GM10266 (cell line): ENCODE measurements around the gene PNKD.
A peak's percentile ranks its signal among the peaks of the same experiment; 100 is the strongest.
"Not testable (repeated sequence)": the region's sequence is repeated elsewhere in the genome, so short reads cannot be mapped to it uniquely, and the experiment has no call there.

Source experiments
- DNase-seq: peaks from one replicate; pipeline ENCODE4 v3.0.0; 2012; ENCODE audit errors: extremely low spot score
- TF ChIP-seq, protein P1 (sequence below): IDR thresholded peaks from 2 replicates; pipeline ENCODE4 v1.5.1; 2012; ENCODE audit warnings: mild to moderate bottlenecking, low read depth; ENCODE audit not compliant: control insufficient read depth, insufficient read depth; ENCODE audit errors: missing control alignments

Gene PNKD

DNA sequence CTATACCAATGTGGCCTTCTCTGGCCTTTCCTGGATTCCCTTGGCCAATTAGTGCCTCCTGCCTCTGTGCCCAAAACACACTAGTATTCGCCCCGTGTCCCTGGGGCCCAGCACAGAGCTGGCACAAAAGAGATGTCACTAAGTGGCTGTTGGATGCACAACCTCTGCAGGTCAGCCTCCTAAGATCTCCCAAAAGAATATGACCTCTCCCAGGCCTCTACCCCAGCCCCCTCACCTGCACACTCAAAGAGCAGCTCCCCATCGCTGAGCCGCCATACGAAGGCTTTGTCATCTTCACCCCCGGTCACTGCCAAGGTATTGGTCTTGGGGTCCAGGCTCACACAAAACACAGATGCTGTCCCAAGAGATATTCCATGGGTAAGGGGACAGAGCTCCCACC is 3.1 kb upstream of the PNKD start:
- no peak for DNase-seq
- TF ChIP-seq, protein P1, sequence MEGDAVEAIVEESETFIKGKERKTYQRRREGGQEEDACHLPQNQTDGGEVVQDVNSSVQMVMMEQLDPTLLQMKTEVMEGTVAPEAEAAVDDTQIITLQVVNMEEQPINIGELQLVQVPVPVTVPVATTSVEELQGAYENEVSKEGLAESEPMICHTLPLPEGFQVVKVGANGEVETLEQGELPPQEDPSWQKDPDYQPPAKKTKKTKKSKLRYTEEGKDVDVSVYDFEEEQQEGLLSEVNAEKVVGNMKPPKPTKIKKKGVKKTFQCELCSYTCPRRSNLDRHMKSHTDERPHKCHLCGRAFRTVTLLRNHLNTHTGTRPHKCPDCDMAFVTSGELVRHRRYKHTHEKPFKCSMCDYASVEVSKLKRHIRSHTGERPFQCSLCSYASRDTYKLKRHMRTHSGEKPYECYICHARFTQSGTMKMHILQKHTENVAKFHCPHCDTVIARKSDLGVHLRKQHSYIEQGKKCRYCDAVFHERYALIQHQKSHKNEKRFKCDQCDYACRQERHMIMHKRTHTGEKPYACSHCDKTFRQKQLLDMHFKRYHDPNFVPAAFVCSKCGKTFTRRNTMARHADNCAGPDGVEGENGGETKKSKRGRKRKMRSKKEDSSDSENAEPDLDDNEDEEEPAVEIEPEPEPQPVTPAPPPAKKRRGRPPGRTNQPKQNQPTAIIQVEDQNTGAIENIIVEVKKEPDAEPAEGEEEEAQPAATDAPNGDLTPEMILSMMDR, result no peak

DNA sequence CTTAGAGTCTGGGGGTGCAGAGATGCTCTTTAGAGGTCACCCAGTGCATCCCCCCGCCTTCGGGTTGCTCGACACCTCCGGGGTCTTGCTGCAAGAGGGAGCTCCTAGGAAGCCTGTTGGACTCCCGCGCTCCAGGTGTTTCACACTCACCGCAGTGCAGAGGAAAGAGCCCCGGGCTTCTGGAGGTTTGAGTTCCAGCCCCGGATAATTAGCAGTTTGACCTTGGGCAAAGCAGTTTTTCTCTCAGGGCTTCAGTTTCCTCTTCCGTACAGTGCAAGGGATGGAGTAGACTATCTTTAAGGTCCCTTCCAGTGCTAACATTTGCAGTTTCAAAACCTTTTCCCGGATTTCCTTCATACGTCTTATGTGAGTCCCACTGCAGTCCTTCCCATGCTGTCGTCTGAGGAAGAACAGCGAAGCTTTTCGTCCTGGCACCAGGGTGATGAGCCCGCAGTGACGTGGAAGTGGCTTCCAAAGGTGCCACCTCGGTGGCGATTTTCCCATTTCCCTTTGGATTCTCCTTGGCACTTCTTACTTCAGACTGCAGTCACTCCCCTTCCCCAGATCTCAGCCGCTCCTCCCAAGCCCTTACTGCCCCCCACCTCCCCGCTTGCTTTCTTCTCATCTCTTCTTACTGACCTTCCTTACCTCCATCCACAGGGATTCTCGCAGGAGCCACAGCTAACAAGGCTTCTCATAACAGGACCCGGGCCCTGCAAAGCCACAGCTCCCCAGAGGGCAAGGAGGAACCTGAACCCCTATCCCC is 585 bp downstream of the PNKD start:
- DNase-seq, result no peak
- TF ChIP-seq, protein P1, result no peak

DNA sequence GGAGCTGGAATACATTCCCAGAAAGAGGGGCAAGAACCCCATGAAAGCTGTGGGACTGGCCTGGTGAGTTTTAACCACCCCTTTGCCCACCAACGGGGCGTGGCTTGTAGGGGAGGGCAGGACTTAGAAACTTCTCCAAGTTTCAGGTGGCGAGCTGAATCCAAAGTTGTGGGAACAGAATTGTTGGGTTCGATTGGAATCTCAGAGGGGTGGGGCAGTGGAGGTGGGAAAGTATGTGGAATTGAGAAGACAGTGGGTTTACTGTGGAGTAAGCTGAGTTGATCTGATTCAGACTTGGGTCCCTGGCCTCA is 1.1 kb downstream of the PNKD start:
- TF ChIP-seq, protein P1, result no peak
- no peak for DNase-seq

- no peak for DNase-seq
- TF ChIP-seq, protein P1, result no peak
Observed at GRCh38 chr2:218271865-218272530, 1.7 kb downstream of the PNKD start.

DNA sequence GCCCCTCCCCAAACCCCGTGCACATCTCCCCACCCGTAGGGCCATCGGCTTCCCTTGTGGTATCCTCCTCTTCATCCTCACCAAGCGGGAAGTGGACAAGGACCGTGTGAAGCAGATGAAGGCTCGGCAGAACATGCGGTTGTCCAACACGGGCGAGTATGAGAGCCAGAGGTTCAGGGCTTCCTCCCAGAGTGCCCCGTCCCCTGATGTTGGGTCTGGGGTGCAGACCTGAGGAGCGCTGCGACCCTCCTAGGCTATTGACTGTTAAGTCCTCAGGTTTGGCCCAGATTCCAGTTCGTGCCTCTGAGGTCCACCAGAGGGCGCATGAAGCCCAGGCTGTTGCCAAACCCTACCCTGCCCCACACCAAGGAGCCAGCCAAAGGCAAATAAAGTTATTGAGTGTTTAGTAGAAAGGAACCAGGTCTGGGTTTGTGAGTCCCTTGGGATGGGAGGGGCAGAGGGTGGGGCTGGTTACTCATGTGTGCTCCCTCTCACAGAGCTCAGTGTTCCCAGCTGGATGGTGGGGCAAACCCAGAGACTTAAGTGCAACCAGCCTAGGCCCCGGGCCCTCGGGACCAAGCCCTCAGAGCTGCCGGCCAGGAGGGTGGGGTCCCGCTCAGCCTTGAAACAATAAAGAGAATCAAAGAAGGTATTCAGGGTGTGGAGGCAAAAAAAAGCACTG is 2.4 kb downstream of the PNKD start:
- peak; percentile 63 for DNase-seq
- TF ChIP-seq, protein P1, result peak; percentile 91

- not testable (repeated sequence) for DNase-seq
Observed at GRCh38 chr2:218273214-218273907, 3.0 kb downstream of the PNKD start.

GRCh38 chr2:218273908-218274249 is 3.6 kb downstream of the PNKD start:
- DNase-seq, result no peak
- TF ChIP-seq, protein P1, result no peak
